Body of pancreas (tissue), 4 donors: ENCODE measurements around the gene SCCPDH. TPM values are rescaled to one million over a fixed set of nuclear protein-coding genes. Genes with fewer than 3 reads are reported as not detected.

Source experiments
- ATAC-seq: fragments of 150-250 bp; one replicate; pipeline ENCODE4 v1.9.1; 2016
- DNase-seq, 4 donors: peaks; one replicate each; pipeline ENCODE4 v3.0.0-alpha.2; 2019
- H3K27ac ChIP-seq, 4 donors: fragments of 200-600 bp; sonication (generic); 1 replicate in 3 of 4; 2 replicates in 1 of 4; pipeline versions ENCODE4 v1.5.1 to v1.6.1; 2016 to 2019; ENCODE audit warnings: mild to moderate bottlenecking in 1 of 4, mixed read lengths in 1 of 4, moderate library complexity in 1 of 4
- H3K27me3 ChIP-seq, 2 donors: fragments of 200-600 bp; sonication (generic); one replicate each; pipeline ENCODE4 v1.6.0; 2016; ENCODE audit warnings: mild to moderate bottlenecking in 1 of 2
- H3K36me3 ChIP-seq, 2 donors: fragments of 200-600 bp; sonication (generic); replicated peaks in 1 of 2; 2 replicates each; pipeline ENCODE4 v1.5.1; 2016; ENCODE audit warnings: low read depth in 2 of 2; ENCODE audit not compliant: insufficient read depth in 1 of 2
- H3K4me1 ChIP-seq: fragments of 200-600 bp; sonication (generic); one replicate; pipeline ENCODE4 v1.6.0; 2016
- H3K4me3 ChIP-seq, 2 donors: fragments of 200-600 bp; sonication (generic); 1 replicate in 1 of 2; 2 replicates in 1 of 2; pipeline ENCODE4 v1.5.1; 2016 to 2019
- H3K9me3 ChIP-seq, 3 donors: fragments of 200-600 bp; sonication (generic); 1 replicate in 2 of 3; 2 replicates in 1 of 3; pipeline ENCODE4 v1.5.1; 2016
- CTCF ChIP-seq, 7 experiments: fragments of 450-650 bp in 4 of 7; fragments of 200-600 bp in 3 of 7; sonication (generic) in 3 of 7; IDR thresholded peaks; one replicate each; pipeline ENCODE4 v1.5.1; 2016 to 2019; ENCODE audit warnings: antibody characterized with exemption in 7 of 7
- POLR2A ChIP-seq, 3 donors: fragments of 450-650 bp; IDR thresholded peaks; one replicate each; pipeline ENCODE4 v1.6.1; 2016; ENCODE audit warnings: antibody characterized with exemption in 3 of 3, mild to moderate bottlenecking in 2 of 3
- WGBS, 2 donors: methylation state at CpG; one replicate each; pipeline ENCODE4 v1.1.5; 2017; 5-methylcytosine and 5-hydroxymethylcytosine counted together
- intact Hi-C: fragments of 100-400 bp; cut with DNase I; formaldehyde crosslinking; loops from one replicate; pipeline ENCODE4 v1.15.1; 2023
- total RNA-seq, 2 donors: library from RNA; depleted of rRNA; stranded (reverse); fragments of >200 nt; gene quantifications; one replicate each; pipeline ENCODE4 v1.1.0, GENCODE V29; 2016

SCCPDH gene
- total RNA-seq, 2 donors from 2014 or later = 9.9 to 15.0 TPM

- no peak for DNase-seq
- intact Hi-C loops = no loop called here
- 10 to 39% methylated on average over 4 to 37 of the region's 37 CpGs for WGBS, 2 donors
- H3K4me3 ChIP-seq = no peak overlapping the region
- no peaks in the 10 kb centered on the region for H3K36me3 ChIP-seq
- H3K4me1 ChIP-seq = peaks cover 7% of the 10 kb centered on the region
- H3K27me3 ChIP-seq = peaks cover 0 to 6% of the 10 kb centered on the region in 2 donors
- TF ChIP-seq CTCF (IDR thresholded peaks at IDR 0.05) (no peak), POLR2A (IDR thresholded peaks at IDR 0.05) (no peak)
- no peak overlapping the region for H3K27ac ChIP-seq
- H3K9me3 ChIP-seq = no peaks in the 10 kb centered on the region
- ATAC-seq = no peak
Observed at GRCh38 chr1:246788895-246789338, 64.7 kb downstream of the SCCPDH start.

- no peaks in the 10 kb centered on the region for H3K36me3 ChIP-seq
- TF ChIP-seq CTCF (IDR thresholded peaks at IDR 0.05) (no peak), POLR2A (IDR thresholded peaks at IDR 0.05) (no peak)
- no peaks in the 10 kb centered on the region for H3K9me3 ChIP-seq
- H3K4me3 ChIP-seq = no peak overlapping the region
- H3K27ac ChIP-seq = no peak overlapping the region
- intact Hi-C loops = no loop called here
- no peak for ATAC-seq
- 78 to 81% methylated on average over 20 to 23 of the region's 25 CpGs for WGBS, 2 donors
- H3K4me1 ChIP-seq = peaks cover 7% of the 10 kb centered on the region
- peaks cover 0 to 6% of the 10 kb centered on the region in 2 donors for H3K27me3 ChIP-seq
- no peak for DNase-seq
Observed at GRCh38 chr1:246789454-246790339, 65.5 kb downstream of the SCCPDH start.

GRCh38 chr1:246790364-246790763 lies 66.2 kb downstream of the SCCPDH start:
- no peaks in the 10 kb centered on the region for H3K36me3 ChIP-seq
- DNase-seq (no peak), ATAC-seq (no peak)
- H3K9me3 ChIP-seq = no peaks in the 10 kb centered on the region
- intact Hi-C loops = no loop called here
- H3K4me1 ChIP-seq = peaks cover 7% of the 10 kb centered on the region
- TF ChIP-seq POLR2A (IDR thresholded peaks at IDR 0.05) (no peak), CTCF (IDR thresholded peaks at IDR 0.05) (no peak)
- peaks cover 0 to 6% of the 10 kb centered on the region in 2 donors for H3K27me3 ChIP-seq
- H3K4me3 ChIP-seq = no peak overlapping the region
- no peak overlapping the region for H3K27ac ChIP-seq
- whole genome bisulfite sequencing, 2 donors = 77 to 91% methylated on average over 4 to 7 of the region's 7 CpGs

GRCh38 chr1:246790833-246791232 lies 66.6 kb downstream of the SCCPDH start:
- 85% methylated on average over 19 of the region's 19 CpGs for WGBS, 2 donors
- intact Hi-C loops = no loop called here
- ATAC-seq = no peak
- no peak for DNase-seq
- Histone ChIP-seq H3K36me3 (no peaks in the 10 kb centered on the region), H3K27ac (no peak overlapping the region), H3K4me1 (peaks cover 7% of the 10 kb centered on the region), H3K9me3 (no peaks in the 10 kb centered on the region), H3K4me3 (no peak overlapping the region), H3K27me3 (peaks cover 0 to 6% of the 10 kb centered on the region in 2 donors)
- TF ChIP-seq CTCF (IDR thresholded peaks at IDR 0.05) (no peak), POLR2A (IDR thresholded peaks at IDR 0.05) (no peak)
